ENCODE measurements around the gene FAM107A. TPM values are rescaled to one million over a fixed set of nuclear protein-coding genes. Genes with fewer than 3 reads are reported as not detected.

Gene FAM107A
- total and polyA plus RNA-seq, 9 of the 15 experiments (the other 6 are each of a cell fraction or from before 2014, with no cell fraction given) = 0.07 TPM; not detected in 8

- no peak for TF ChIP-seq NFE2L1 (tag; IDR thresholded peaks at IDR 0.05; ENCODE audit: borderline replicate concordance, low read depth)
- no peak for TF ChIP-seq KDM5B (IDR thresholded peaks at IDR 0.05; ENCODE audit: insufficient replicate concordance, low read depth, low read length)
- no peak for TF ChIP-seq PYGO2 (tag; IDR thresholded peaks at IDR 0.05)
- no peak for TF ChIP-seq SMARCA4 (IDR thresholded peaks at IDR 0.05)
- no peak for TF ChIP-seq MEF2A (IDR thresholded peaks at IDR 0.05; ENCODE audit: control insufficient read depth, low read depth, low read length)
- TF ChIP-seq ZNF280A (IDR thresholded peaks at IDR 0.05; ENCODE audit: low read depth, partially characterized antibody) = no peak
- no peak for TF ChIP-seq EHMT2 (IDR thresholded peaks at IDR 0.05)
- TF ChIP-seq ZNF133 (CRISPR knock-in tag; IDR thresholded peaks at IDR 0.05) = no peak
- no peak for TF ChIP-seq HES1 (IDR thresholded peaks at IDR 0.05; ENCODE audit: low read depth)
These were observed 19.8 kb upstream of the FAM107A start (continued) for GRCh38 chr3:58596834-58597518.
